ENCODE data around the gene KCNJ10.
A peak's percentile ranks its signal among the peaks of the same experiment; 100 is the strongest.
"Not testable (repeated sequence)": the region's sequence is repeated elsewhere in the genome, so short reads cannot be mapped to it uniquely, and the experiment has no call there.

The KCNJ10 gene

DNA sequence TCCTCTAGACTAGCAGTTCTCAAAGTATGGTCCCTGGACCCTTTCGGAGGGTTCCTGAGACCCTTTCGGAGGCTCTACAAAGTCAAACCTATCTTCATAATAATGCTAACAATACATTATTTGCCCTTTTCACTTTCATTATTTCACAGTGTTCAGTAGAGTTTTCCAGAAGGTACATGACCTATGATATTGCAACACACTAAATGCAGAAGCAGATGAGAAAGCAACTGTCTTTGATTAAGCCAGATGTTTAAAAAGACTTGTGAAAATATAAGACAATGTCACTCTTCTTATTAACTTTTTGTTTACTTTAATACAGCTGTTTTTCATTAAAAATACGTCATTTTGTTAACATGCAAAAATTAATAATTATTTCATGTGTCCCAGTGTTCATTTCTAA lies 5.8 kb downstream of the KCNJ10 start:
- DNase-seq: no peak

DNA sequence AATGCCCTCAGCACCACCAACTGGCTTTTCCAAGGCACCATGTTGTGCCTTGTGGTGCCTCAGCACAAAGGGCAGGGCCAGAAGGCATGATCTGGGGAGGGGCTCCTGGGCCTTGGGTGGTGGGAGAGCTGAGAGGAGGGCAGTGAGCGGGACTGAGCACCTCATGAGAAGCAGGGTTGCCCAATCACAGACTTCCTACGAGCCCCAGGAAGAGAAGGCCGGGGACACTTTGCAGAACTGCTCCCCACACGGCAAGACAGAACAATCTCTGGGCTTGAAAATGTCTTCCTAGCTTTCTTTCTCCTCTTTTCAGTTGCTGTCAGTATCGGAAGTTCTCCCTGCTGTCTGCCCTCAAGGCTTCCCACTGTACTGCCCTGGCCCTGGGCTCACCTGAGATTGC lies 6.8 kb downstream of the KCNJ10 start:
- DNase-seq: no peak

DNA sequence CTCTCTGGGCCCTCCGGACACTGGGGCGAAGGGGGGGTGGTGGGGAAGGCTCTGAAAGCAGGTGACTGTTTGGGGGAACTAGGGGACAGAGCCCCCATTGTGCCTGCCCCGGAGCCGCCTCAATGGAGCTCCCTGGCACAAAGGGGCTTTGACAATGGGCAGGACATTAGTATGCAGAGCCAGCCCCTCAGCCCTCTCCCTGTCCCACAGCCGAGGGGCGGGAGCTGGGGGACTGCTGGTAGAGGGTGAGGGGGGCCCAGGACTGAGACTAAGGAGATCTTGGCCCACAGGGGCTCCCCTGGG lies 7.8 kb downstream of the KCNJ10 start:
- DNase-seq: peak; percentile 44 to 99 (median 94)

DNA sequence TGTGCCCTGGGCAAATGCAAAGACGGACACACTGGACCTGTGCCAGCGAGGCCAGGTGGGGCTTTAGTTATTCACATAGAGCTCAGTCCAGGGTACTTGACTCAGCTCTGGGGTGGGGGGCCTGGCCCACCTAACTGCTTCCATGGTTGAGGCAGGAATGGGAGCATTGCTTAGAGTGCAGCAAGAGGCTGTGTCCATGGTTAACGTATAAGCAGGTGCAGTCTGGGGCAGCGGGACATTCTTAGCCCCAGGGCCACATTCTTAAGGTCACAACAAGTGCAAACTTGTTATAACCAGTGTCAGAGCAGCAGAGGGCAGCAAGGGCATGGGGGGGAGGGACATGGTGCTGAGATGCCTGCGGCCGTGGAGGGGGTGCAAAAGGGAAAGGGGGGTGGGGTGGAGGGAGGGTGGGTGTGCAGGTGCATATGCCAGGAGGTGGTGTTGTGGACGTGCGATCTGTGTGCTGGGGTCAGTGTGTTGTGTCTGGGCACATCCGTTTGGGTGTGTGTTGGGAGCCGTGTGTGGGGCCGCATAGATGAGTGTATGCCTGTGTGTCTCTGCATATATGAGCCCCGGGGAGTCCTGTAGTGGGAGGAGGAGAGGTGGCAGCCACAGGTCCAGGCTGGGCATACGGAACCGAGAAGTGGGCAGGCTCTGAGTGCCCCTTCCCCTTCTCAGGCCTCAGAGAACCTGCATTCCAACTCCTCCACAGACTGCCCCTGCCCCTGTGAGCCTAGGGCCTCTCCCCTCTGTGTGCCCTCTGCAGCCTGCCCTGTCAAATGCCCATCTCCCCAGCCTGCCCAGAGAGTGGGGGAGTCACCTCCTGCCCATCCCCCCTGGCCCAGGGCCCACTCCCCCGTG lies 8.4 kb downstream of the KCNJ10 start:
- DNase-seq: peak in 21 of 56 donors; percentile 24 to 83 (median 56)

DNA sequence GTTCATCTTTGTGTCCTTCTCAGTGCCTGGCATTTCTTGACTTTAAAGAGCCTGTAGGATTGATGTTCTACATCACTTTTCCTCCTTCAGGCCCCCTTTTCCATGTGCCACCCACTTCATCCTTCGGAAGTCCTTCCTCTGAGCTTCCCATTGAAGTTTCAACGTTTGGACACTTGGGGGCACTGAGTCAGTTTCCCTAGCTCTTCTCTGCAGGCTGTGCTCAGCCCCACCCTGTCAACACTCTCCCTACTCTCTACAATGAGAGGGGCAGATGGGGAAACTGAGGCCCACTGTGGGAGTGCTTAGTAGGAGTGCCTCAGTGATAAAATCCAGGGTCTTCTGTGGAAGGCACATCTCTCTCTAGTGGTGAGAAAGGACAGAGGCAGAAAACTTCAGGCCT lies 11.9 kb downstream of the KCNJ10 start:
- DNase-seq: peak in 5 of 56 donors; percentile 21 to 36 (median 24)

DNA sequence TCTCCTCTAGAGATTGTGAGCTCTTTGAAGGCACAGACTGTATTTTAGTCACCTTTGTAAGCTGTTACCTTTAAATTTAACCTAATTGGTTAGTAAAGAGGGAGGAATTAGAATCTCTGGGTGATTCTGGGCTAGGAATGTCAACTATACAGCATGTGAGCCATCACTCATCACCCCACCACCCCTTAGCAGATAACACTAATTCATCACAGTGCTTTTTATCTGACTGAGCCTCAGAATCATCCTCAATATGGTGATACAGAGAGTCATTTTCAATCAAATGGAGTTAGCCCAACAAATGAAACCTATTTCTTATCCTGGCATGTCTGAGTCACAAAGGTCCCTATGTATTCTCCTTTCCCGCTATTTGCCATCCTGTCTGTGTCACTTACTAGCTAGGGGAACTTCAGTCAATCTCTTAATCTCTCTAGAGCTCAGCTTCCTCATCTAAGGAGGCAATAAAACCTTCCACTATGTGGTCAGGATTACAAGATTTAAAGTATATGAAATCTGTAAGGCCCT lies 13.3 kb downstream of the KCNJ10 start:
- DNase-seq: no peak

DNA sequence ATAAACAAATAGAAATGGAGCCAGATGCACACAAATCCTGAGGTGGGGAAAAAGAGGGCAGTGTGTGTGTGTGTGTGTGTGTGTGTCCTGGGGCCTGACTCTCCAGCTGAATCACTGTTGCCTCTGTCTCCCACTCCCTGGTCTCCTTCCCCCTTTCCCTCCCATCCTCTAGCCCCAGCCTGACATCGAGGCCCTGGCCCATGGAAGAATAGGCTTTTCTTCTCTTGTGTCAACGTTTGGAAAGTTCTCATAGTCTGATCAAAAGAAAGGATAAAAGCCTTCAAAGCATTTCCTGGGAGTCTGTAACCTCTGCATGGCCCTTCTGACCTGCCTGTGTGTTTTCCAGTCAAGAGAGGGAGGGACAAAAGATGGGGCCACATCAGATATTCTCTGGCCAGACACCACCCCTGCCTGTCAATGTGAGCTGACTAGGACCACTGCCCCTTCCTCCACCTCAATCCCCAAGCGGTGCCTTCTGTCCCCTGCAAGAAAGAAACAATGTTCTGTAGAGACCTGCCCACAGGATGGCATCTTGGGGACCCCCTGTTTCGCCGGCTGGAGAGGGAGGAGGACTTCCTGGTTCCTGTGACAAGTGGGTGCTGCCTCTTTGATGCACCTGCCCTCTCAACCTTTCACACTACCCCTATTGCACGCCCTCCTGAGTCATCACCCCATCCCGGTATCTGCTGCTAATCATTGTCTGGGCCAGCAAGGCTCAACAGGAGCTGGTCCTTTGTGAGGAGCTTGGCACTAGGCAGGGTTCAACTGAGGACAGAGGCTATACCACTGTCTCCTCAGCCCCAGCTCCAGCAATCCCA lies 16.2 kb downstream of the KCNJ10 start:
- DNase-seq: peak in 1 of 56 donors; percentile 25

DNA sequence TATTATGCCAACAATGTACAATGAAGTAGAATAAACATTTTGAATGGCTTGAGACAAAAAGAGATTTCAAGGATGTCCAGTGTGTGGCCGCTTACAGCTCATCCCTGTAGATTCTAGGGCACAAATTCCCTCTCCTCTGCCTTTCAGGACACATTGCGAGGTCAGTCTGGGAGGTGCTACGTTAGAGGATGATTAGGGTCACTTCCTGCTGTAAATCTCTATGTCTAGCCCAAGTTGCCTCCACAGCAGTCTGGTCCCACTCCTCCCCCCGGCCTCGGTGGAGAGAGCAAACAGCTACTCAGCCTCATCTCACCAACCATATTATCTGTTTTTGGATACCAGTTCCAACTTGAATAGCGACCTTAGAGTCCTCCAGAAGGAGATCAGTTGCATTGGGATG lies 17.0 kb downstream of the KCNJ10 start:
- DNase-seq: no peak

DNA sequence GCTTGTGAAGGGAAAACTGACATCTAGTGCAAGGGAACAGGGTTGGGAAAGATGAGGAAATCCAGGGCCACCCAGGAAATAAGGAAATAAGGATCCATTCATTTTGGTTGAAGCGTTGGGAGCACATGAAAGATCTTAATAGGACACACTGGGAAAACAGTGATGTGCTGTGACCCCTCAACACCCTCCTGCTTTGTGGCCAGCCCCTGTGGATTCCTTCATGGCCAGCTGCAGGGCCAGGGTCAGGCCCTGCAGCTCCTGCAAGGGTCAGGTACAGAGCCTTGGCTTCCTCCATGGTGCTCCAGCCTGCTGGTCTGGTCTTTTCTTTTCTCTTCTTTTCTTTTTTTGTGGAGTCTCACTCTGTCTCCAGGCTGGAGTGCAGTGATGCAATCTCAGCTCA lies 19.3 kb downstream of the KCNJ10 start:
- DNase-seq: no peak

DNA sequence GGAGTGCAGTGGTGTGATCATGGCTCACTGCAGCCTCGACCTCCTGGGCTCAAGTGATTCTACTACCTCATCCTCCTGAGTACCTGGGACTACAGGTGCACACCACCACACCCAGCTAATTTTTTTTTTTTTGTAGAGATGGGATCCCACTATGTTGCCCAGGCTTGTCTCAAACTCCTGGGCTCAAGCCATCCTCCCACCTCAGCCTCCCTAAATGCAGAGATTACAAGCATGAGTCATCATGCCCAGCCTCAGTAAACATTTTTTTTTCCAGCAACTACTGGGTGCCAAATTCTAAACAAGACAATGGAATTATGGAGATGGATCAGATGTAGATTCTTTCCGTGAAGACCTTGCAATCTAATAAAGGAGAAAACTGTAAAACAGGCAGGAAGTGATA lies 19.8 kb downstream of the KCNJ10 start:
- not testable (repeated sequence) for DNase-seq

DNA sequence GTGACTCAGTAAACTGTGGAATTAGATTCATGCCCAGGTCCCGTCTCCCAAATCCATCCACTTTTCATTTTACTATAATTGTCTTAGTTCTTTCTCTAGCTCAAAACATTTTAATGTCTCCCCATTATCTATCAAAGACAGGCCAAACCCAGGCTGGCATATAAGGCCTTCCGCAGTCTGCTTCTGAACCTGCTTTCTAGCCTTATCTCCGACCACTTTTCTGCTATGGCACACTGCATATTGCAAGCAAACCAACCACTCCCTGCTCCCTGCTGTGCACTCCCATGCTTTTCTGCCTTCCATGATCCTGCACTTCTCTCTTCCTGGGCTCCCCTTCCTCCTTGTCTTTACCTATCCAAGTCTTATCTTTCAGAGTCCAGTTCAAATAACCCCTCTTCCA lies 20.9 kb downstream of the KCNJ10 start:
- DNase-seq: no peak

DNA sequence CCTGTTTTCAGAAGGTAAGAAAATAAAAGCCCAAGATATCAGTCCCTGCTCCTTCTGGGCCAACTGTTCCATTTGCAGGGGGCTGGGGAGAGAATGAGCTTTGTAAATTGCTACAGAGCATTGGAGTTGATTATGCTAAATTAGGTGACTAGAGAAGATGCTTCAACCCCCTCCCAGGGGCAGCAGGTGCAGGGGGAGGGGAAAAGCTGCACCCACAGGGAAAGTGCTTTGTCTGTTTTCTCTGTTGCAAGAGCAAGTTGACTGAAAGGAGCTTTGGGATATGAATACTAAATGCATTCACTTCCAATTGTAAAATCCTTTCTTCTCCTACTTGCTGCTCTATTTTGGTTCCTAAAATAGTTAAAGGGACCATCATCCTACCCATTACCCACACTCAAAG lies 21.6 kb downstream of the KCNJ10 start:
- DNase-seq: no peak

DNA sequence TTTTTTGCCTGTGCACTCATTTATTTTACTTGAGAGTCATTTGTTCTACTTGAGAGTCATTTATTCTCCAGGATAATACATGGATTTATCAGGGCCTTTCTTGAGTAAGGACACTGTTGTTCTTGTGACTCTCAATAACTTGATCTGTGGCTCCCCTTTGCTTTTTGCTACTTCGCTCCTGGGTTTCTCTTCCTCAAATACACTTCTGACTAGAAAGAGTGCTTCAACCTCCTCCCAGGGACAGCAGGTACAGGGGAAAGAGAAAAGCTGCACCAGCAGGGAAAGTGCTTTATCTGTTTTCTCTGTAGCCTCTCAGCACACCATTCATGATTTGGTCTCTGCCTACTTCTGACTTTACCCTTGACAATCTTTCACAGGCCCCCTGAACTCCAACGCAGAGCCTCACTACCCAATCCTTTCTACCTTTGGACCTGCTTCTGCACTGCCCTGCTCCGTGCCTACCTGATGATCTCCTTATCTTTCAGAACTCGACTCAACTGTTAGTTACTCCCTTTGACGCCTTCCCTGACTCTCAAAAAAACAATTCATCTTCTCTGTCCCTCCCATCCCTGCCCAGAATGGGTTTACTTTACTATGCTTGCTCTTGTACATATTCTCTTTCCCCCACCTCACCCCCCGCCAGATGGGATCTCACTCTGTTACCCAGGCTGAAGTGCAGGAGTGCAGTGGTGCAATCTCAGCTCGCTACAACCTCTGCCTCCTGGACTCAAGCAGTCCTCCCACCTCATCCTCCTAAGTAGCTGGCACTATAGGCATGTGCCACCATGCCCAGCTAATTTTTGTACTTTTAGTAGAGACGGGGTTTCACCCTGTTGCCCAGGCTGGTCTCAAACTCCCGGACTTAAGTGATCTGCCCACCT lies 22.6 kb downstream of the KCNJ10 start:
- DNase-seq: no peak

DNA sequence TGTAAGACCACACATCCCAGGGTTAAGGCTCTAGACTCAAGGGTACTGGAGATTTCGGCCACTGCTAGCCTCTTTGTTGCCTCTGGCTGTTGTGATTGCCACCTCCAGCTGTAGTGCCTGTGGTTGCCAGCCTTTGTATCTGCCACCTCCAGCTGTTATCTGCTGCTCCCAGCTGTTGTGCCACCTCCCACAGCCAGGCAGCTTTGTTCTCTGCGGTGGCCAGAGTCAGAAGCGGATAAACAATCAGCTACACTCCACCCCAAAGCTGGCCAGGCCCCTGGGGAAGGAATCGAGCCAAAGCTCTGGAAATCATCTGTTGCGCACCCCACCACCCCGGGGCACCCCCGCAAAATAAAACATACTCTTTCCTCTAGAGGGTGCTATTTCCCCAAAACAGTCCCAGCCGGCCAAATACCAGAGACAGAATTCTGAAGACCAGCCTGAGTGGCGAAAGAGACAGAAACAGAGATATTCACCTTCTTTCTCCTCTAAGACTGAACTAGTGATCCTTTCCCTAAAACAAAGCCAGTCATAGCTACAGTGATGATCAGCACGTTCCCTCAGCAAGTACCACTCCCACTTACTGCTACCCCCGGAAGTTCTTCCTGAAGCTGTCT lies 23.4 kb downstream of the KCNJ10 start:
- DNase-seq: peak in 55 of 56 donors; percentile 28 to 95 (median 82)

DNA sequence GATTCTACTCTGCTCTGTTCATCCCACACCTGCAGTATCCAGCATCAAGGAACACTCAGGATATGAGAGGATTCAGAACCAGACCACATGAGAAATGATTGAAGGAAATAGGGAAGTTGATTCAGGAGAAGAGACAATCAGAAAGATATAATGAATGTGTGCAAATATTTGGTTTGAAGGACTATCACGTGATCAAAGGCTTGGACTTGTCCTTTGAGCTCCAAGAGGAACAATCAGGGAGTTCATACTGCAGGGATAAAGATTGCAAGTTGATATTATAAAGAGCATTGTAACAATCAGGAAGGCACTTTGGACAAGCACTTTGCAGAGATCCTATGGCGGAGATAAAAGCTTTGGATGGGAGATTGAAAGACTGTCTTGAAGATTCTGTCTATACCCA lies 24.3 kb downstream of the KCNJ10 start:
- DNase-seq: no peak

DNA sequence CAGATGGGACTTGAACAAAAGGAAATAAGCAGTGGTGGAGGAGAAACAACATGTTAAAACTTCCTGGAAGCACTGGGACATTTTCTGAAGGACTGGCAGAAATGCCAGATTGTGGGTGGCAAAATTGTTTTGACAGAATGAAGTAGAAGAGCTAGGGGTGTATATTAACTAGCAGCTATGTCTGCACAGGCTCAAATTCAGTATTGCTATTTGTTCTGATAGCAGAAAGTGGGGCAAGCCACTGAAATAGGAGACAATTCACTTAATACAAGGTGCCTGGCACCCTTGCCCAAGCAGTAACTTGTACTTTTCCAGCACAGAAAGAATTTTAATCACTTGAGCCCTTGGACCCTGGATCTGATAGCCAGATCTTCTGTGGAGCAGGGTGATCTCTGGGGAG lies 26.4 kb downstream of the KCNJ10 start:
- DNase-seq: no peak

DNA sequence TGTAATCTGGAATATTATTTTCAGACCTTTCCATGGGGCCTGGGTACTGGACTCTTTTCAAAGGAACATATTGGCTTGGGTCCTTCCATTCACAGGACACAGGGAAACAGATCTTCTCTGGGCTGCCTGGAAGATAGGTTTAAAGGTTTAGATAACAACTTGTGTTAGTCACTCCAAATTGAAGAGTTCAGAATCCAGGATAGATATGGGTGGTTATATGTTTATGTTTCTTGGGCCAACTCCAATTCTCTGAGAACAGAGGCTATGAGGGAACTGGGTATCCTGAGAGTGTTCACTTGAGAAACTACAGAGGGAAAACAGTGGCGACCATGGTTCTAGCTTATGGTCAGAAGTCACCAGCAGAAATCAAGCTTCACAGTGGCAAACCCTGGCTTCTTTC lies 29.5 kb downstream of the KCNJ10 start:
- DNase-seq: no peak

DNA sequence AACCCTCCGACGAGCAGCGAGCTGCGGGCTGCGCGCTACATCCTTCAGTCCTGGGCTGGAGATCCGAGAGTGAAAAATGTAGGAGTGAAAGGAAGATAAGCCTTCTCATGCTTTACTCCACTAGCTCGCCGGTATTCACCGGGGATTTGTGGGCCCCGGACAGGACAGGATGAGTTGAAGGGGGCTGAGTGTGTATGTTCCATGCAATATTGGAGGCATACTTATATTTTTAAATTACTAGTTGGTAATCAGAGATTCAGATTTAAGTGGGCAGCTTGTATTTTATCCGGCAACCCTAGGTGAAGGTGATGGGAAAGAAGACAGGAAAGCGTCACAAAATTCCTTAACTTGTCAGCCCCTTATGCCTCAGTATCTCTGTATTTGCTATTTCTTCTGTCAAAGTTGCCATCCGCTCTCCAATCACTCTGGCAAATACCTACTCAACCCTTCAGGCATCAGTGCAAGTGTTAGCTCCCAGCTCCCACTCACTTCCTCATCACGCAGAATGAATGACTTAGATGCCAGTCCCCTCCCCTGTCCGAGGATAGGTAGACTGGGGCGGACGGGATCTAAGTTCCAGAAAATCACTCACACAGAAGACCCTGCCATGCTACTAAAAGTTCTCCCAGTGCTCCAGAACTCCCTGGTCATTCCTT lies 37.7 kb downstream of the KCNJ10 start:
- DNase-seq: no peak

DNA sequence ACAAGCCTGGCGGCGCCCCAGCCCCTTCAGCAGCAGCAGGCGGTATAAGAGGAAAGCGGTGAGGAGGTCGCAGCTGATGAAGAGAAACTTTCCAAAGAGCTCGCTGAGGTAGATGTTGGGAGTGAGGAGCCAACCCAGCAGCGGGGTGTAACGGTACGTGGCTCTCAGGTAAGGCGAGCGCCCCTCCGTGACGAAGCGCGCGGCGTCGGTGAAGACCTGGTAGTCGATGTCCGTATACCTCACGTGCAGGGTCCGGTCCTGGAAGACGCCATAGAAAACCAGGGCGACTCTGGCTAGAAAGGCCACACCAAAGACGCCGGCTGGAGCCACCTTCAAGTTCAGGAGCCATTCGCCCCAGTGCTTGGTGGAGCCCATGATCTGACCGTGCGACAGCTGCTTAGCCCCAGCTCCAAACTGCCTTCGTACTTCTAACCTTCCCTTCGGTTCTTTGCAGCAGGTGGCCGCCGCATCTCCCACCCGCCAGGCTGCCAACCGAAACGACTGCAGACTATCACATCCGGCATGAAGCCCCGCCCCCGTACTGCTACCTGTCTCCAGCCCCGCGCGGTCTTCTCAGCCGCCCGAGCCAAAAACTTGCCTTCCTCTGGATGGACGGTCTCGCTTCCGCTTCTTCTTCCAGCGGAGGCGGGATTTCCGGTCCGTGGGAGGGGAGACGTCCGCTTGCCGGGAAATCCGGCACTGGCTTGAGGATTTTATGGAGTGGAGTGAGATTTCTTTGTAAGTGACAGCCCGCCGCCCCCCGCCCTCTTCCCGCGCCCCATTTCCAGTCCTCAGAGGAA lies 38.4 kb downstream of the KCNJ10 start, which contains the start of gene PIGM:
Gene PIGM, minus strand, starts transcription at position 626 of the 800 bp plus-strand sequence. Its CDS starts 251 bp downstream, at position 375.
- peak; percentile 27 to 93 (median 85) for DNase-seq

All from amygdala (tissue), 56 donors.